ENCODE measurements around the gene TRPM2.
A peak's percentile ranks its signal among the peaks of the same experiment; 100 is the strongest.
"Not testable (repeated sequence)": the region's sequence is repeated elsewhere in the genome, so short reads cannot be mapped to it uniquely, and the experiment has no call there.

The TRPM2 gene

GRCh38 chr21:44477131-44477530, 123.7 kb downstream of the TRPM2 start:
- H3K4me3 ChIP-seq (replicated peaks; ENCODE audit: low read depth, low read length) = no peak overlapping the region
- TF ChIP-seq CTCF (IDR thresholded peaks at IDR 0.05; ENCODE audit: low read length, missing control alignments) = no peak
- no peak for DNase-seq (ENCODE audit: low read depth)

- H3K4me3 ChIP-seq (replicated peaks; ENCODE audit: low read depth, low read length) = no peak overlapping the region
- no peak for DNase-seq (ENCODE audit: low read depth)
- TF ChIP-seq CTCF (IDR thresholded peaks at IDR 0.05; ENCODE audit: low read length, missing control alignments) = no peak
Measured at GRCh38 chr21:44477712-44478111, 124.3 kb downstream of the TRPM2 start.

- no peak for TF ChIP-seq CTCF (IDR thresholded peaks at IDR 0.05; ENCODE audit: low read length, missing control alignments)
- H3K4me3 ChIP-seq (replicated peaks; ENCODE audit: low read depth, low read length) = no peak overlapping the region
- no peak for DNase-seq (ENCODE audit: low read depth)
Measured at GRCh38 chr21:44478124-44478800, 124.8 kb downstream of the TRPM2 start.

GRCh38 chr21:44478801-44479167, 125.4 kb downstream of the TRPM2 start:
- no peak for DNase-seq (ENCODE audit: low read depth)
- no peak overlapping the region for H3K4me3 ChIP-seq (replicated peaks; ENCODE audit: low read depth, low read length)
- no peak for TF ChIP-seq CTCF (IDR thresholded peaks at IDR 0.05; ENCODE audit: low read length, missing control alignments)

GRCh38 chr21:44479556-44480199, 126.3 kb downstream of the TRPM2 start:
- not testable (repeated sequence) for H3K4me3 ChIP-seq (replicated peaks; ENCODE audit: low read depth, low read length)
- TF ChIP-seq CTCF (IDR thresholded peaks at IDR 0.05; ENCODE audit: low read length, missing control alignments) = peak; percentile 47
- peak; percentile 26 for DNase-seq (ENCODE audit: low read depth)

- TF ChIP-seq CTCF (IDR thresholded peaks at IDR 0.05; ENCODE audit: low read length, missing control alignments) = no peak
- DNase-seq (ENCODE audit: low read depth) = no peak
- H3K4me3 ChIP-seq (replicated peaks; ENCODE audit: low read depth, low read length) = no peak overlapping the region
Measured at GRCh38 chr21:44480200-44481053, 127.0 kb downstream of the TRPM2 start.
